GM19468 (cell line): ENCODE measurements around the gene ARMC10.
"Not testable (repeated sequence)": the region's sequence is repeated elsewhere in the genome, so short reads cannot be mapped to it uniquely, and the experiment has no call there.

Source experiments
- ATAC-seq: cut with Tn5 transposase; IDR thresholded peaks from one replicate; pipeline ENCODE4 v1.9.1; 2021; ENCODE audit warnings: mild to moderate bottlenecking, moderate library complexity, moderate number of reproducible peaks; ENCODE audit not compliant: unreplicated experiment; ENCODE audit errors: extremely low read depth

ARMC10 gene

GRCh38 chr7:103076764-103077163 is 1.8 kb downstream of the ARMC10 start:
- no peak for ATAC-seq

GRCh38 chr7:103077318-103077717 is 2.4 kb downstream of the ARMC10 start:
- ATAC-seq = no peak

- ATAC-seq = not testable (repeated sequence)
Observed at GRCh38 chr7:103078226-103078625, 3.3 kb downstream of the ARMC10 start.

GRCh38 chr7:103079836-103080235 is 4.9 kb downstream of the ARMC10 start:
- ATAC-seq = no peak

GRCh38 chr7:103080923-103081322 is 6.0 kb downstream of the ARMC10 start:
- ATAC-seq = no peak

GRCh38 chr7:103082497-103082896 is 7.6 kb downstream of the ARMC10 start:
- ATAC-seq = no peak

- no peak for ATAC-seq
Observed at GRCh38 chr7:103083210-103083609, 8.3 kb downstream of the ARMC10 start.

- ATAC-seq = not testable (repeated sequence)
Observed at GRCh38 chr7:103092321-103092720, 17.4 kb downstream of the ARMC10 start.

GRCh38 chr7:103093429-103093828 is 18.5 kb downstream of the ARMC10 start:
- ATAC-seq = no peak

- no peak for ATAC-seq
Observed at GRCh38 chr7:103094102-103094501, 19.2 kb downstream of the ARMC10 start.

- not testable (repeated sequence) for ATAC-seq
Observed at GRCh38 chr7:103095558-103095957, 20.6 kb downstream of the ARMC10 start.

GRCh38 chr7:103097041-103097440 is 22.1 kb downstream of the ARMC10 start:
- ATAC-seq = no peak

GRCh38 chr7:103100348-103100747 is 25.4 kb downstream of the ARMC10 start:
- ATAC-seq = no peak

GRCh38 chr7:103101543-103101942 is 26.6 kb downstream of the ARMC10 start:
- ATAC-seq = no peak

- ATAC-seq = no peak
Observed at GRCh38 chr7:103106005-103106702, 31.2 kb downstream of the ARMC10 start.

- not testable (repeated sequence) for ATAC-seq
Observed at GRCh38 chr7:103106703-103107070, 31.7 kb downstream of the ARMC10 start.

GRCh38 chr7:103113164-103113563 is 38.2 kb downstream of the ARMC10 start:
- ATAC-seq = no peak

- no peak for ATAC-seq
Observed at GRCh38 chr7:103114576-103115008, 39.7 kb downstream of the ARMC10 start.

GRCh38 chr7:103115771-103116170 is 40.8 kb downstream of the ARMC10 start:
- no peak for ATAC-seq

- no peak for ATAC-seq
Observed at GRCh38 chr7:103116511-103116910, 41.6 kb downstream of the ARMC10 start.

GRCh38 chr7:103116991-103117390 is 42.1 kb downstream of the ARMC10 start:
- no peak for ATAC-seq

- no peak for ATAC-seq
Observed at GRCh38 chr7:103117465-103117864, 42.5 kb downstream of the ARMC10 start.
